GM18511 (cell line): ENCODE measurements around the gene RGS11.
"Not testable (repeated sequence)": the region's sequence is repeated elsewhere in the genome, so short reads cannot be mapped to it uniquely, and the experiment has no call there.

Experiments used
- ATAC-seq: cut with Tn5 transposase; IDR thresholded peaks from one replicate; pipeline ENCODE4 v1.9.1; 2021; ENCODE audit warnings: mild to moderate bottlenecking, moderate library complexity; ENCODE audit not compliant: unreplicated experiment

The RGS11 gene

GRCh38 chr16:280991-281659 is 5.4 kb upstream of the RGS11 start:
- ATAC-seq: no peak

GRCh38 chr16:280552-280951 is 4.8 kb upstream of the RGS11 start, which contains the start of gene ARHGDIG:
Gene ARHGDIG, plus strand, starts transcription at chr16:280591. Its CDS starts 90 bp downstream, at chr16:280681.
- no peak for ATAC-seq

- no peak for ATAC-seq
These were observed 4.3 kb upstream of the RGS11 start for GRCh38 chr16:280005-280460.

GRCh38 chr16:279531-279930 is 3.8 kb upstream of the RGS11 start:
- no peak for ATAC-seq

- ATAC-seq: no peak
These were observed 3.2 kb upstream of the RGS11 start for GRCh38 chr16:278863-279366.

- no peak for ATAC-seq
These were observed 808 bp upstream of the RGS11 start for GRCh38 chr16:276426-277077.

- ATAC-seq: no peak
These were observed 603 bp downstream of the RGS11 start for GRCh38 chr16:275041-275641.

- no peak for ATAC-seq
These were observed 2.0 kb downstream of the RGS11 start for GRCh38 chr16:273547-274421.

- ATAC-seq: no peak
These were observed 2.9 kb downstream of the RGS11 start for GRCh38 chr16:272633-273546.

GRCh38 chr16:270381-271255 is 5.1 kb downstream of the RGS11 start:
- ATAC-seq: no peak

GRCh38 chr16:269061-269796 is 6.5 kb downstream of the RGS11 start:
- no peak for ATAC-seq

GRCh38 chr16:268141-269053 is 7.3 kb downstream of the RGS11 start:
- no peak for ATAC-seq

GRCh38 chr16:267562-267961 is 8.2 kb downstream of the RGS11 start:
- ATAC-seq: not testable (repeated sequence)

GRCh38 chr16:266258-267164 is 9.2 kb downstream of the RGS11 start:
- no peak for ATAC-seq

- no peak for ATAC-seq
These were observed 10.0 kb downstream of the RGS11 start for GRCh38 chr16:265711-266110.

- no peak for ATAC-seq
These were observed 10.7 kb downstream of the RGS11 start for GRCh38 chr16:265002-265529.
